Neural progenitor cell (in vitro differentiated cells): ENCODE results near the gene BEND3.

Source experiments
- CTCF ChIP-seq: fragments of 200-600 bp; sonication (generic); IDR thresholded peaks from 2 replicates; pipeline ENCODE4 v1.5.1; 2017; ENCODE audit warnings: antibody characterized with exemption, mild to moderate bottlenecking
- EZH2 ChIP-seq: fragments of 200-600 bp; sonication (generic); IDR thresholded peaks from 2 replicates; pipeline ENCODE4 v1.6.1; 2017; ENCODE audit warnings: antibody characterized with exemption, mild to moderate bottlenecking, moderate library complexity
- EZH2phosphoT487 ChIP-seq: fragments of 200-600 bp; sonication (generic); IDR thresholded peaks from 2 replicates; pipeline ENCODE4 v1.6.1; 2017; ENCODE audit warnings: antibody characterized with exemption

GRCh38 chr6:107075951-107076381 is 39.3 kb downstream of the BEND3 start:
- TF ChIP-seq CTCF: no peak
- TF ChIP-seq EZH2: no peak
- TF ChIP-seq EZH2phosphoT487: no peak
